ENCODE results near the gene ENPP6. TPM values are rescaled to one million over a fixed set of nuclear protein-coding genes. Genes with fewer than 3 reads are reported as not detected.
A peak's percentile ranks its signal among the peaks of the same experiment; 100 is the strongest.
"Not testable (repeated sequence)": the region's sequence is repeated elsewhere in the genome, so short reads cannot be mapped to it uniquely, and the experiment has no call there.

The ENPP6 gene
- polyA plus RNA-seq, 1 donor: 11.6 TPM

DNA sequence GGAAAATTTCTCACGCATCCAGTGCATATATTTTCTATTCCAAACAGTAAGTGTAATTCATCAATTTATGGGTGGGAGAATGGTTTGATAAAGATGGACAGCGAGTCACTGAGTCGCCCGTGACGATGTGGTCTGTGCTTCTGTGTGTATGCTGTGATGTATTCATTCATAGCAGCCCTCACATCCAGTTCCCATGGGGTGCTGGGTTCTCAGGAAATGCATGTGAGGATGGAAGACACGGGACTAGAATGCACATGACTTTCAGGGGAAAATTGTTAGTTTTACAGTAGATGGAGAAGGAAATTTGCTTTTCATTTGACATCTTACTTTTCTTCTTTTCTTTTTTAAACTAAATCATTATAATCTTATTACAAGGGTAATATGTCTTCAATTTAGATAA, 159.6 kb downstream of the ENPP6 start:
- peak; percentile 14 for DNase-seq

DNA sequence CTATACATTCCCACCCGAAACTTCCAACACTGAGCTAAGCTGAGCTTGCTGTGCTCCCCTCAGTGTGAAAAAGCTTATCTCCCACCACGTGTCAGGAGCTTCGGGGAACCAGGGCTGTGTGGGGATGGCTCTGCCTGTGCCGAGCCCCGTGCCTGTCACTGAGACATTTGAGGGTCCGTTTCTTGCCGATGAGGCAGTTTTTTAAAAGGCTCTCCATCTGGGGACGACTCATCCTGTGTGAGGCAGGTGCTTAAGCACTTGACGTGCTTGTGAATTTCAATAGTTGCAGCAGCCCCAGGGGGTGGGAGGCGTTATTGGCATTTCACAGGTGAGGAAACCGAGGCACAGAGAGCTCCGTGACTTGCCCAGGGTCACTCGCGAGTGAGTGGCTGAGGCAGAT, 160.8 kb downstream of the ENPP6 start:
- DNase-seq: no peak

DNA sequence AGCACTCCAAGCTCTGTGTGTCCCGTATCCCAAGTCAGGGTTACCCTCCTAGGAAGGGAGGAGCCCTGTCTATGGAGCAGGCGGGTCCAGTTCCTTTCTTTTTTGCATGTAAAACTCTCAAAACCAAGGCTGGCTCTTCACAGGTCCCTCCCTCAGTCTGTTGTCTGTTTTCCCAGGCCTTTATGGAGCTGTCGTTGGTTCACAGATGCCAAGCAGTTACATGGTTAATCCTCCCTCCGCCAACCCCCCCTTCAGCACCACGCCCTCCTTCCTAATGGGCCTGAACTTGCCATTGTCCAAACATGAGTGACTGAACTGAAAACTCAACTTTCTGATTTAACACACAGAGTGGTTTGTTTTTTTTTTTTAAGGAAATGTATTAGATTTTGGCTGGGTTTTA, 164.2 kb downstream of the ENPP6 start:
- no peak for DNase-seq

DNA sequence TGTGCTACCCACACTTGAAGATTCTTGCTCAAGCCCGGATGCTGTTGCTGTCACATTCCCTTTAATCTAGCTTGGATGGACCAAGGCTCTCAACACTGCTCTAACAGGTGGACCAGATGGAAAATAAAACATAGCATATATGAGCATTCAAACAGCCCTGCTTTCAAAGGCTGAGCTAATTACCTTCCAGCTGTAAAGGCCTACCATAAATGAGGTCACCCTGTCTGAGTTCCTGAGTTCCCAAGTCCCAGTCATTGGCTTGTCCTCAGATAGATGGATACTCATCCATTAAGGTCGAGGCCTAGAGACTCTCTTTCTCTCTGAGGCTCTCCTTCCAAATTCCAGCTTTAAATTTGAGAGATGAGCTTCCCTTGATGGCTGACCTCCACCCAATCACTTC, 165.1 kb downstream of the ENPP6 start:
- no peak for DNase-seq

DNA sequence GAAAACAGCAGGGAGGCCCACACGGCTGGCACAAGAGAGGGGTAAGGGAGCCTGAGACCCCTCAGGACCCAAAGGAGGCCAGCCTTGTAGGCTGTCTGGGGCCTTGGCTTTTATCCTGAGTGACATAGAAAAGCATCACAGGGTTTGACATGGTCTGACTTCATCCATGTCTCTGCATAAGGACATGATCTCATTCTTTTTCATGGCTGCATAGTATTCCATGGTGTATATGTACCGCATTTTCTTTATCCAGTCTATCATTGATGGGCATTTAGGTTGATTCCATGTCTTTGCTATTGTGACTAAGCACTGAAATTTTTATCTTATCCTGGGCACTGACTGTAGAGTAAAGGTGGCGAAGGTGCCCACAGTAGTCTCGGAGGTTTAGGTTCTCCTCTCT, 166.4 kb downstream of the ENPP6 start:
- not testable (repeated sequence) for DNase-seq

DNA sequence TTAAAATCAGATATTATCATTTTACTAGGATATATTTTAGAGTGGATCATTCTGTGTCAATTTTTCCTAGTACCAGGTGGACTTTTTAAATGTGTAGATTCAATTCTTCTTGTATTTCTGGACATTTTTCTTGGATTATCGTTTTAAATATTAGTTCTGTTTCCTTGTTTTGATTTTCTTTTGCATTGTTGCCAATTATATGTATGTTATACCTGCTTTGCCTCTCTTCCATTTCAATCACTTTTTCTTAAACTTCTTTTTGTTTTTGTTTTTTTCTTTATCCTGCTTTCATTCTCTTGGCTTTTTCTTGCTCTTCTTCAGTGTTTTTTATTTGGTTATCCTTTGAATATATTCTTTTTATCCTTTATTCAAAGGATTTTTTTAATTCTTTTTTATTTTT, 171.5 kb downstream of the ENPP6 start:
- DNase-seq: no peak

DNA sequence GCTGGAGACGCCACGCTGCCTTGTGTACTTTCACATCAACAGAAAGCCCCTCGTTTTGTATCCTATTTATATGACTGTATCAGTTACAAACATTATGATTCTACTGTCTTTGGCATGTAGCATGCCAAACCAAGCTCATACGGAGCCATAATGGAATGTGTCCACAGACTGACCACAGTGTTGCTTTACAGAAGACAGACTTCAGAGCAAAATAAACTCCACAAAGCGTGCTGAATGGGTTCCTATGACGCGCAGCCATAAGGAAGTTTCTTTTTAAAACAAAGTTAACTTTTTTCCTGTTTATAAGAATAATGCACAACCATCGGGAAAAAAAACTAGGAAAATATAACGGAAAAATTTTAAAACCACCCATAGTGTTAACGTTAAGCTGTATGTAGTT, 176.5 kb downstream of the ENPP6 start:
- no peak for DNase-seq

DNA sequence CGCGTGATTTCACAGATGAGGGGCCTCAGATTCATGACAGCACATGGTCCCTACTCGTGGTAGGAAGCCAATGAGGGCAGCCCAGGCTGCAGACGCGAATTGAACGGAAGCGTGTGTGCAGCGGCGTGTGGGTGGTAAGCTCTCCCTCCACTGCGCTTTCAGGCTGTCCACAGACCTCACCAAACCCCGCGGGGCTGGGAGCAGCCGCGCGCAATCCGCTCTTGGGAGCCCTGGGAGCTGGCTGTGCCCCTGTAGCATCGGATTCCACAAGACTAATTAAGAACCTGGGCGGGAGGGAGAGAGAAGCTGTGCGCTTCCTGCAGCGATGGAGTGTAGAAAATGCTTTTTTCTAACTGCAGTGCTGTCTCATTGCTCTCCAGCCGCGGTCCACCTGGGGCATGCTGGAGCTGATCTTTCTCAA, 177.7 kb downstream of the ENPP6 start:
- DNase-seq: no peak

All from hindlimb muscle (tissue), 1 donor.